GM18517 (cell line): ENCODE data around the gene ARF3.
A peak's percentile ranks its signal among the peaks of the same experiment; 100 is the strongest.

ENCODE experiments used
- ATAC-seq: cut with Tn5 transposase; IDR thresholded peaks from one replicate; pipeline ENCODE4 v1.9.1; 2021; ENCODE audit warnings: mild to moderate bottlenecking, moderate library complexity; ENCODE audit not compliant: unreplicated experiment

ARF3 gene

GRCh38 chr12:48957141-48958048, at the start of gene ARF3:
ARF3 (minus strand) TSS chr12:48957487; CDS start chr12:48941095, 16,392 bp downstream.
- peak; percentile 79 for ATAC-seq

GRCh38 chr12:49000346-49000745, 43.1 kb upstream of the ARF3 start:
- no peak for ATAC-seq

- no peak for ATAC-seq
Measured at GRCh38 chr12:48999371-49000131, 42.3 kb upstream of the ARF3 start, which contains the start of gene DDN. DDN (minus strand) TSS chr12:48999375; CDS start chr12:48999287, 88 bp downstream.

GRCh38 chr12:48998497-48999353, 41.4 kb upstream of the ARF3 start:
- peak; percentile 17 for ATAC-seq

GRCh38 chr12:48997719-48998496, 40.6 kb upstream of the ARF3 start:
- peak; percentile 49 for ATAC-seq

- no peak for ATAC-seq
Measured at GRCh38 chr12:48996794-48997718, 39.8 kb upstream of the ARF3 start.

- ATAC-seq: no peak
Measured at GRCh38 chr12:48995086-48995879, 38.0 kb upstream of the ARF3 start.

- no peak for ATAC-seq
Measured at GRCh38 chr12:48994224-48995085, 37.2 kb upstream of the ARF3 start.

GRCh38 chr12:48993787-48994186, 36.5 kb upstream of the ARF3 start:
- no peak for ATAC-seq

- ATAC-seq: no peak
Measured at GRCh38 chr12:48991247-48992050, 34.2 kb upstream of the ARF3 start.

- no peak for ATAC-seq
Measured at GRCh38 chr12:48990552-48990951, 33.3 kb upstream of the ARF3 start.

- ATAC-seq: no peak
Measured at GRCh38 chr12:48988030-48988649, 30.9 kb upstream of the ARF3 start.

- no peak for ATAC-seq
Measured at GRCh38 chr12:48986720-48987291, 29.5 kb upstream of the ARF3 start.

- no peak for ATAC-seq
Measured at GRCh38 chr12:48985901-48986300, 28.6 kb upstream of the ARF3 start.

- no peak for ATAC-seq
Measured at GRCh38 chr12:48985475-48985897, 28.2 kb upstream of the ARF3 start.
